CD4-positive, alpha-beta T cell treated with Interleukin-6 for 4 hours (primary cell): Measurements from ENCODE around the gene TBX19.

Experiments used
- DNase-seq: peaks from one replicate; pipeline ENCODE4 v3.0.0-alpha.2; 2020; ENCODE audit warnings: mixed read lengths

TBX19 gene

GRCh38 chr1:168280296-168280927, at the start of gene TBX19:
Gene TBX19, plus strand, starts transcription at chr1:168280877. Its CDS starts 214 bp downstream, at chr1:168281091.
- no peak for DNase-seq

GRCh38 chr1:168234846-168235547, 45.7 kb upstream of the TBX19 start:
- peak; percentile 36 for DNase-seq

GRCh38 chr1:168235548-168235885, 45.2 kb upstream of the TBX19 start:
- no peak for DNase-seq

DNA sequence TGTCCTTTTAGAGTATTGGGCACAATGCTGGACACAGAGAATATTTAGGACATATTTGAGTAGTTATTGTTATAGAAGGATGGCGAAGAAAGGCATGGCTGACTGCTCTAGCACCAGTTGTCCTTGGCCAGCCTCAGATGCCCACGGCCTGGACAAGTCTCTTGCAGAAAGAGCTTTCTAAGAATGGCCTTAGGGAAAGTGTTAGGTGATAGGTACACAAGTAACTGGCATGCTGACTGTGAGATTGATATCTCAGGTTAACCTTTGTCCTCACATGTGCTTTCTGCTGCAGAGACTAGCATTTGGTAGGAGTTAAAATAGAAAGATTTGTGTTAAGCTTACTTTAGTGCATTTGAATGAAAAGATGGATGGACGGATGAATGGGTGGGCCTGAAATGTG, 44.7 kb upstream of the TBX19 start:
- DNase-seq = no peak

- DNase-seq = no peak
Measured at GRCh38 chr1:168236836-168237611, 43.7 kb upstream of the TBX19 start.

DNA sequence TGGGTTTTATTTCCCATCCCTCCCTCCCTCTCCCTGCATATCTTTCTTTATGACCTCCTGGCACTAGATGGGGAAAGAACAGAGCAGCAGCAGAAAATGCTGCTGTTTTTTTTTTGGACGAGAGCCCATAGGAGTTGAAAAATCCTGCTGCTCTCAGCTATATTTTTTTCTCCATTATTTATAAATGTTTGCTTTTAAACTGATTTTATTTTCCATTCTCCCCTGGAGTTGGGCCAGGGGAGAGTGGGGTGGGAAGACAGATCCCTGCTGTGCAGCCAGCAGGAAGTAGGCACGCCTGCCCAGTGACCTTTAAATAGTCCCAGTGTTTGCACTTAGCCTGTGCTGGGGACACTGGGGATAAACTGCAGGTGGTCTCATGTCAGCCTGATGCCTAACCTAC, 37.5 kb upstream of the TBX19 start:
- DNase-seq = no peak

DNA sequence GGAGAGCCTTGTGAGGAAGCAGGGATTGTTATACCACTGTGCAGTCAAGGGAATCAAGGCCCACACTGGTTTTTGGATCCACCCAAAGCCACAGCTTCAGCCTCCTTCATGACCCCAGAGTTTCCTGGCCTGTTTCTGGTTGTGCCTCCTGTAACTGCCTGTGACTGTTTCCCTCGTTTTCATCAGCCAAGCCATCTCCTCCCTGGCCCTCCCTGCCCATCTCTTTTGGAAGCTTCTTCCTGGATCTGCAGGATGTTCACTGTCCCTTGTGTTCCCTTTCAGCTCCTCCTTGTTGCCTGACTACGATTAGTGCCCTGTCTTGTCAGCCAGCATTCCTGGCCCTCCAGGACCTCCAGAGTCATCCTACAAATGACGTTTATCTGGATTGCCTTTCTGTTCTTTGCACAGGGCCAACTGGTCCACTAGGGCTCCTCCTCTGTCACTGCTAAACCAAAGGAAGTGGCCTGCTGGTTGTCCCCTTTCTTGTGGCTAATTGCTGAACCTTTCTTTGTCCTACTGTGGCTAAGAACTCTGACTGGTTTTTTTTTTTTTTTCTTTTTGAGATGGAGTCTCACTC, 37.0 kb upstream of the TBX19 start:
- DNase-seq = no peak

GRCh38 chr1:168245042-168245441, 35.6 kb upstream of the TBX19 start:
- no peak for DNase-seq

GRCh38 chr1:168246506-168246905, 34.2 kb upstream of the TBX19 start:
- no peak for DNase-seq

GRCh38 chr1:168252204-168252733, 28.4 kb upstream of the TBX19 start:
- no peak for DNase-seq

GRCh38 chr1:168256164-168256563, 24.5 kb upstream of the TBX19 start:
- no peak for DNase-seq

DNA sequence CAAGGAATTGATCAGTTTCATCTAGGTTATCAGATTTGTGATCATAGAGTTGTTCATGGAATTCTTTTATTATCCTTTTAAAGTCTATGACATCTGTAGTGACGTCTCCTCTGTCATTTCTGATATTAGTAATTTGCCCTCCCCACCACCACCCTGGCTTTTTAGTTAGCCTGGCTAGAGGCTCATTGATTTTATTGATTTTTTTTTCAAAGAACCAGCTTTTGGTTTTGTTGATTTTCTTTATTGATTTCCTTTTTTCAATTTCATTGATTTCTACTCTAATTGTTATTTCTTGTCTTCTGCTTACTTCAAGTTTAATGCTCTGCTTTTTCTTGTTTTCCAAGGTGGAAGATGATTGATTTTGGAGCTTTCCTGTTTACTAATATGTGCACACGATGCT, 23.3 kb upstream of the TBX19 start:
- no peak for DNase-seq

DNA sequence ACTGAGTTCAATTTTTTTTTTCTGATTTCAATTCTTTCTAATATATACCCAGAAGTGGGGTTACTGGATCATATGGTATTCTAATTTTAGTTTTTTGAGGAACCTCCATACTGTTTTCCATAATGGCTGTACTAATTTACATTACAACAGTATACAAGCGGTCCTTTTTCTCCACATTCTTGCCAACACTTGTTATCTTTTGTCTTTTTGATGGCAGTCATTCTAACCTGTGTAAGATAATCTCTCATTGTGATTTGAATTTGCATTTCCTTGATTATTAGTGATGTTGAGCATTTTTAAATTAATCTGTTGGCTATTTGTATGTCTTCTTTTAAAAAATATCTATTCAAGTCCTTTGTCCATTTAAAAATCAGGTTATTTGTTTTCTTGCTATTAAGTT, 21.1 kb upstream of the TBX19 start:
- DNase-seq = no peak

DNA sequence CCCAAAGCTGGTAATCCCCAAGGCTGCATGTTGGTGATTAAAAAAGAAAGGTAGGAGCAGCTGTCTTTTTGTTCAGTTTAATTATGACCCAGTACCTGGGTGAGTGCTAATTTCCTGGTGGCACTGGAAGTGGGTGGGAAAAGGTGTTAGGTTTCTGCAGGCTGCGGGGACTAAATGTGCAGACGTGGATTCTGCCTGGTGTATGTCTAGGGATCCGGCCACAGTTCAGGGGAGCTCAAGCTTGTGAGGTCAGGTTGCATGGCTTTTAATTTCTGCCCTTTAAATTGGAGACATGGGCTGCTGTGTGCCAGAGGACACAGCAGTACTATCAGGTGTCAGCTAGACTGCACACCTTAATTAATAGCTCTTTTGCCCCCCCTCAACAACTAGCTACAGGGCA, 20.3 kb upstream of the TBX19 start:
- no peak for DNase-seq

DNA sequence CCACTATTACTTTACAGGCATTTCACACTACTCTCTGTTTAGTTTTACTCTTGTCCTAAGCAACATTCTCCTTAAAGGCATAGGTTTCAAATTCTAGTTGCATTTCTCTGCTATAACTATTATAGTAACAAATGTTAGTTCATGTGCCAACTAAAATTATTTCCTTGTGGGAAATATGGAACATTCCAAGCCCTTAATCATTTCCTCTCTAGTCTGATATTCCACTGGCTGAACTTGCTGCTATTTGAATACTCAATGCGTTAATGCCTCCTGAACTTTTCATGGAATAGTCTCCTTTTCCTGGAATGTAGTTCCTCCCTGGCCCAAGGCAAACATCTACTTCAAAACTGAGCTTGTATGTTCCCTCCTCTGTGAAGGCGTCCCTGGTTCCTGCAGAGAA, 19.3 kb upstream of the TBX19 start:
- DNase-seq = no peak

DNA sequence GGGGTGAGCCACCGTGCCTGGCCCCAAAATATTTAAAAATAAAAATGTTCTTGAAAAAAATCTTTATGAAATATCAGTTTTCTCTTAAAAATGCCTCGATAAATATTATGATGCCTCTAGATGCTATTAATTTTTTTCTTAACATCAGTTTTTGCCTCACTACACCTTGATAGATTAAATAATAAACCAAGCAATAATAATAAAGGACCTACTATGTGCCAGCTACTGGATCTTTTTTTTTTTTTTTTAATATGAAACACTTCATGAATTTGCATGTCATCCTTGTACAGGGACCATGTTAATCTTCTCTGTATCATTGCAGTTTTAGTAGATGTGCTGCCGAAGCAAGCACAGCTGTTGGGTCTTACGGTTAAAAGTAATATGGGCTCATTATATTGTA, 17.5 kb upstream of the TBX19 start:
- no peak for DNase-seq

DNA sequence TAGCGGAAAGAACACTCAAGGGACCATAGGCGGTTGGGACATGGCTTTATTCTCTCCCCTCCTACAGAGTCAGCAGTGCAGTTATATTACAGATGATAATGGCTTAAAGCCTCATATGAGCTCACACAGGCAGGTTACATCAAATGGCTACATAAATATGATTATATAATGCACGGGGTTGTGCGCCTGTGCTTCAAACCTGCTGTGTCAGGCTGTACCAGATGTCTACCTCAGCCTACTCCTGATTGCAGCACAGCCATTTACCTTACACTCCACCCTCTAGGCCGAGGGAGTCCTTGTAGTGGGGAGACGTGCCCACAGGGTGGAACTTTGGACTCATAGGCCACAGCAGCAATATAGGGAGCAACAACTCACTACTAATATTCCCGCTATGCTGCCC, 16.4 kb upstream of the TBX19 start:
- no peak for DNase-seq

GRCh38 chr1:168265596-168265995, 15.1 kb upstream of the TBX19 start:
- DNase-seq = no peak

GRCh38 chr1:168266644-168267186, 14.0 kb upstream of the TBX19 start:
- no peak for DNase-seq

GRCh38 chr1:168271636-168272035, 9.0 kb upstream of the TBX19 start:
- DNase-seq = no peak

GRCh38 chr1:168273575-168273974, 7.1 kb upstream of the TBX19 start:
- no peak for DNase-seq

DNA sequence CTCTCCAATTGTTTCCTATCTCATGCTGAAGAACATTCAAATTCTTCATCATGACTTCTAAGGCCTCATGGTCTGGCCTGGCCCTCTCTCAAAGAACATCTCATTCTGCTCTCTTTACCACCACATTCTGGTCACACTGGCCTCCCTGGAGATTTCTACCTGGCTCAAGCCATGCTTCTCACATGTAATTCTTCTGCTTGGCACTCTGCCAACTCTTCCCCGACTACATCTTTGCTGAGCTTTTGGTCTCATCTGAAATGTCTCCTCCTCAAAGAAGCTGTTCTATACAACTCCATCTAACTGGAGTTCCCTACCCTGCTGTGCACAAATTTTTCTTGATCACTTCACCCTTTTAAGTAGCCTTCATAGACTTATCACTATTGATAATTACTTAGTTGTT, 1.4 kb upstream of the TBX19 start:
- no peak for DNase-seq

DNA sequence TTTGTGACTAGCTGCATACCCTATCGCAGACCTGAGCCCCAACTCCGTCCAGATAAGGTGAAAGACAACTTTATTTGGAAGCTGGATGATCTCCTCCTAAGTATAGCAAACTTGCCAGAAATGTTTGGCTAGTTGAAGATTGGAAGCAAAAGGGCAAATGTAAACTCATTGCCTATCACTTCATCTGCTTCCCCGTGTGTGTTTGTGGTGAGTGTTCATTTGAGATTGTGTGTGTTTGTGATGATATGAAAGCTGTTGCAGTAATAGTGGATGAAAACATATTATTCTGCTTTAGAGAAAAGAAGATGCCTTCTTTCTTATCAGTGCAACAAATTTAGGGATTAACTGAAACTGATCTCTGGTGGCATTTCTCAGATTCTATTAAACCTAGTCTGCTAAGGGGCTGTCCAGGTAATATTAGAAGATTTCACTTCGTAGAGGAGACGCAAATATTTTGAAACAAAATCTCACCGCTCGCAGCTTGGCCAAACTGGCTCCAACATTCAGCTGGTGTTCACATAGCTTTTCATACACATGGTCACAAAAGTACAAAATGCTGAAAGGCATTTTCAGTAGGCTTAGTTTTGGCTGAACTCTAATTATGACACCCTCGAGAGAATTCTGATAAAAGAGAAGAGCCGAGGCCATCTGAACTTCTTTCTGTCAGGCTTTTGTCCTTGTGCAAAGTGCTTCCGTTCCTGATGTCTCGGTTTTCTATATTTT, 1.1 kb downstream of the TBX19 start:
- DNase-seq = no peak
